NCI-H510A (cell line): ENCODE data around the gene TRAF3IP1.

Experiments used
- DNase-seq: peaks from one replicate; lab custom pipeline; 2025; lab: John Stamatoyannopoulos, UW

Gene TRAF3IP1

DNA sequence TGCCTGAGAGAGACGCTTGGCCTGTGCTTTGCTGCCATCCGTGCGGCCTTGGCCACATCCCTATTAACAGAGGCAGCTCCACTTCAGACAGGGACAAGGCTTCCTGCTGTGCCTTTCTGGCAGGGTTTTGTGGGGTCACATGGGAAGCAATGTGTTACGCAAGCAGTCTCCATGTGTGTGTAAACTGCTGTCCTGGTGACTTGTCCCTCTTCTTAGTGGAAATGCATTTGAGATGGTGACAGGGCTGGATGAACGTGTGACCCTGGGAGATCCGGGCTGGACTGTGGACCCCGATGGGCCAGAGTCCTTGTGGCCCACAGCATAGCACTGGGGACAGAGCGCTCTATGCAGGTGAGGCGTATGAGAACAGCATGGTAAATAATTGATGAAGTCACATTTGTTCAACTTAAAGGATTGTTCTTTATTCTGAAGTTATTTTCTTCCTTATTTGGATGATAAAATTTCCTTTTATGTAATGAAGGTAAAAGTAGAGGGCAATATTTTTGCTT, 129.6 kb downstream of the TRAF3IP1 start:
- no peak for DNase-seq

DNA sequence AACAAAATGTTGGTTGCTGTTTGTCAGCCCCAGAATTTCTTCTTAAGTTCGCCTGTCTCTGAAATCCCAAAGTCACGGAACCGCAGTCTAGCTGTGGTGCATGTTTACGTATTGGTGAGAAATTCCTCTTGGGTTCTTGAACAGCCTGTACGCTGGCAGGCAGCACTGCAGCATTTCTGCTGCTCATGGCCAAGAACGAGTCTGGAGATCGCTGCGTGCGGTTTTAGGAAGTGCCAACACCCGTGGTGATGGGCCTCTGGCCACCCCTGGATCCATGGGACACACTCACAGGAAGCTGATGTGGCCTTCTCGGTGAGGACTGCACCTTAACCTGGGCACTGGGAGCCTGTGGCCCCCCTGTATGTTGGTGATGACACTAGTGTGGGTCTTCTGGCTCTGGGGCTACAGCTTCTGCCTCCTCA, 130.1 kb downstream of the TRAF3IP1 start:
- DNase-seq = no peak
